ENCODE measurements around the gene ZSWIM3.
"Not testable (repeated sequence)": the region's sequence is repeated elsewhere in the genome, so short reads cannot be mapped to it uniquely, and the experiment has no call there.

The ZSWIM3 gene

DNA sequence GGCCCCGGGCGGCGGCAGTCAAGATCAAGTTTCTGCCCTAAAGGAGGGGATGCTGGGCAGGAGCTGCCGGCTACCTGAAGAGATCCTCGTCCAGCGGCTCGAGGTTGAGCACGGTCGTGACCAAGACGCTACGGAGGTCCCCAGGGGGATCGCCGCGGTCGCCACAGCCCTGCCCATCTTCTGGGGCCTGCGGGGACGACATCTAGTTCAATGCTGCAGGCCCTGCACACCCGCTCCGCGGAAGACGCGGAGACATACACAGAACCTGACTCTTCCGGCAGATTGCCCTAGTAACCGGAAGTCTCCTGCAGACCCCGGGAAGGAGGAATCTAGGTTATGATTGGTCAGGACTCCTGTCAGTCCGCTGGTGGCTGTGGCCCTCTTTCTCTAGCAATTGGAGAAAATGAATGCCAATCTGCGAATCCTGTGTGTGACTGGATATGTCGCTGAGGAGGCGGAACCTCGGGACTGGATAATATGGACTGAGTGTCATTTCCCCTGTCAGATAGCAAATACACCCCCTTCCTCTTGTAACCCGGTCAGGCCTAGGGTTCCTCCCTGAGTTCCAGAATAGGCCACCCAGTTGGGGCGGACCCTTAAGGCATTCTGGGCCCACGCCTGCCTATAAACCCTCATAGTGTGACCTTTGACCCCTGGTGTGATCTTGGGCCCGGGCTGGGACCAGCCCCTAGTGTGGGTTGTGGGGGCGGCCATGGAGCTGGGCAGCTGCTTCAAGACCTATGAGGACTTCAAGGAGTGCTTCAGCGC is at the start of gene ZSWIM3, which contains the start of gene ACOT8:
TSS of gene ZSWIM3 (plus strand) at position 501 of the 768 bp plus-strand sequence. CDS start at position 713, 212 bp downstream.
TSS of gene ACOT8 (minus strand) at position 279 of the 768 bp plus-strand sequence. CDS start at position 202, 77 bp downstream.
- DNase-seq: peak; percentile 100

DNA sequence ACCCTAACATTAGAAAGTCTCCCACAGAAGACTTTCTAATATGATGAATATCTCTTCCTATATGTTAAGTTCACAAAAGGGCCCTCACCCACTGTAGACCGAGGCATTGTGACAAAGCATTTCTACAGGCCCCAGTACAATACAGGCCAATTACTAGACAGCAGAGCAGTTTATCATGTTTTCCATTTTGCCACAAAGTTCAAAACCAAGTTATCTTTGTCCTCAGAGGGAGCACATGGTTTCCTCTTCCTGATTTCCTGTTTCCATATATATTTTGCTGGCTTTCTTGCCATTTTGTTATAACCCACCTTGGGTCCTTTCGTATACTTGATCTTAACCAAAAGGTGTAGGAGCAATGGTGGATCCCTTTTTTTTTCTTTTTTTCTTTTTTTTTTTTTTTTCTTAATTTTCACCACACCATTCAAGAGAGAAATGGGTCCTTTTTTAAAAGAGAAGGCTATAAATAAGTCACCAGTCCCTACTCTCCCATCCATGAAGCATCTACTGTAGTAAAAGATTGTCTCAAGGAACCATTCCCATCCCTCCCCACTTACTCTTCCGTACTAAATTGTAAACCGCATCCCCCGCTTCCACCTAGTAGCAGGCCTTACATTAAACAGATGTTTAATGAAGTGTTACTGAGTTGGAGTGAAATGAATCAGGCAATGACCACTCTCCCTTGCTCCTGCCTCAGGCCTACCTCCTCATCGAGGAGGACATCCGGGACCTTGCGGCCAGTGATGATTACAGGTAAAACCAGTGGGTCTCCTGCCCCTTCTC is 47.0 kb upstream of the ZSWIM3 start:
- no peak for DNase-seq

- peak; percentile 98 for DNase-seq
Measured at GRCh38 chr20:45812157-45813005, 45.0 kb upstream of the ZSWIM3 start, which contains the start of gene UBE2C. Gene UBE2C, plus strand, starts transcription at chr20:45812644. Its CDS starts 52 bp downstream, at chr20:45812696.

DNA sequence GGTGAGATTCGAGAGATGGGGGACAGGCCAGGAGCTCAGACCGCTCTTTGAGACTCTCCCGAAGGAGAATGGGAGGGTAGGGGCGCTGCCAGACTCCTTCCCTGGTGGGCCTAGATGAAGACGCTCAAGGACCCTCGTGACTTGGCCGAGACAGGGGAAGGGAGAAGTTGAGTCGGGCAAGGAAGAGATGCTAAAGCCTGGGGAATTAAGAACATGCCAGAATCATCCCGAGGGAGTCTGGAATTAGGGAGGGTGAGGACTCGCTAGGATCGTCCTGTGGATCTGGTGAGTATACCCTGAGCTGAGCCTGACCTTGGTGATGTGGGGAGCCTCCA is 44.4 kb upstream of the ZSWIM3 start:
- no peak for DNase-seq

GRCh38 chr20:45813489-45813888 is 43.9 kb upstream of the ZSWIM3 start:
- no peak for DNase-seq

- DNase-seq: no peak
Measured at GRCh38 chr20:45814314-45814713, 43.1 kb upstream of the ZSWIM3 start.

- no peak for DNase-seq
Measured at GRCh38 chr20:45816951-45817350, 40.5 kb upstream of the ZSWIM3 start.

GRCh38 chr20:45817376-45818194 is 39.8 kb upstream of the ZSWIM3 start:
- DNase-seq: no peak

DNA sequence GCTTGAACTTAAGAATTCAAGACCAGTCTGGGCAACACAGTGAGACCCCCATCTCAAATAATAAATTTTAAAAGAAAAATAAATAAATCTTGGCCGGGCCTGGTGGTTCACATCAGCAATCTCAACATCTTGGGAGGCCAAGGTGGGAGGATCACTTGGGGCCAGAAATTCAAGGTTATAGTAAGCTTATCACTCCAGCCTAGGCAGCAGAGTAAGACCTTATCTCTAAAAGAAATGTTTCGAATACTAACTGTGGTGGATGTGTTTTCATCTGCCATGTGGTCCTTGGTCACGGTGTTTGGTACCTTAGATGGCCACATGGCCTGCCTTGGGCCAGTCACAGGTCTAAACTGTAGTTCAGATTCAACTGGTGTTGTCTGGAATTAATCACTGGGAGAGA is 39.2 kb upstream of the ZSWIM3 start:
- no peak for DNase-seq

- no peak for DNase-seq
Measured at GRCh38 chr20:45819466-45819865, 37.9 kb upstream of the ZSWIM3 start.

DNA sequence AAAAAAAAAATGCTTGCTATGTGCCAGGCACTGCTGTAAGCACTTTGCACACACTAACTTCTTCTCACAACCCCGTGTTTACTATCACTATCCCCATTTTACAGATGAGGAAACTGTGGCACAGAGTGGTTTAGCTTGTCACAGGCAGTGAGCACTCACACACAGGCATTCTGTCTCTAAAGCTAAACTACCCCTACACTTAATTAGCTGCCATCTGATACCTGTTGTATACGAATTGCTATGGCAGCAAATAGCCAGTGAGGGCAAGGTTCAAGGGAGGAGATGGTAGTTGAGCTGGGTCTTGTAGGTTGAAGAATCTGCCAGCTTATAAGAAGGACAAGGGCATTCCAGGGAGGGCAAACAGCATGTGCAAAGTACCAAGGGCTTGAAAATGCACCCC is 35.5 kb upstream of the ZSWIM3 start:
- DNase-seq: no peak

DNA sequence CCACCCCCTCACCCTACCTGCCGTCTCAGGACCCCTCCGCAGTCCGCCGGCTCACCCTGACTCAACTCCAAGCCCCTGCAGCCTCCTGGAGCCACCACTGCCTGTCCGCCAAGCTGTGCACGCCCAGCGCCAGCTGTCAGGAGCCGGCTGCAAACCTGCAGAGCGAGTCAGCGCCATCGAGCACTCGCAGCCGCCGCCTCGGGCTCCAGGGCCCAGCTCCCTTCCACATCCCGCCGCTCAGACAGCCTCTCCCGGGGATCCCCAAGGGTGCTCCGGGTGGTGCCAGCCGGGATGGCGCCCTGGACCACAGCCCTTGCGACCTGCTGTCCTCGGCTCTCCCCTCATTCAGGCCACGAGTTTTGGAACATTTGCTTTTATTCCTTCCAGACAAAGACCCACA is 34.6 kb upstream of the ZSWIM3 start:
- DNase-seq: no peak

DNA sequence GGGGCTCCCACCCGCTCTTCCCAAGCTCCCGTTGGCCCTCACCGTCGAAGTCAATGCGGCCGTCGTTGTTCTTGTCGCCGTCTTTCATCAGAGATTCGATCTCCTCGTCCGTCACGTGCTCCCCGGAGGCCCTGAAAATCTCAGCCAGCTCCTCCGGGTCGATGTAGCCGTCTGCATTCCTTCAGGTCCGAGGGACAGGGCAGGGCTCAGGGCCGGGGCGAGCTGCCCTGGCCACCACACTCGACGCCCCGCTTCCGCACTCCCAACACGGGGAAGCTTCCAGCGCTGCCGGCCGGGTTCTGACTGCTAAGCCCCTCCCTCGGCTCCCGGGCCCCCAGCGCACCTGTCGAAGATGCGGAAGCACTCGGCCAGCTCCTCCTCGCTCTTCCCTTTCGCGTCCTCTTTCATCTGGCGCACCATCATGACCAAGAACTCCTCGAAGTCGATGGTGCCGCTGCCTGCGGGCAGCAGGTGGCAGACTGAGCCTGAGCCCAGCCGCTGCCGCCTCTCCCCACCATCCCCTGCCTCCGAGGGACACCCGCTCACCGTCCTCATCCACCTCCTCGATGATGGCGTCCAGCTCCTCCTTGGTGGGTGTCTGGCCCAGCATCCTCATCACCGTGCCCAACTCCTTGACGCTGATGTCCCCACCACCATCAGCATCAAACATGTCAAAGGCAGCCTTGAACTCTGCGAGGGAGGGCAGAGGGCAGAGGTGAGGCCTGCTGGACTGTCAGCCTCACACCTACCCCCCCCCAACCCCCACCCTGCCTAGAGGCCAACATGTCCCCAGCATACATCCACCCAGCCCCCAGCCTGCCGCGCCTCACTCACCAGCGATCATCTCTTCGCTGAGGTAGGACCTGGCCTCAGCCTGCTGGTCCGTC is 33.2 kb upstream of the ZSWIM3 start:
- peak; percentile 60 for DNase-seq

DNA sequence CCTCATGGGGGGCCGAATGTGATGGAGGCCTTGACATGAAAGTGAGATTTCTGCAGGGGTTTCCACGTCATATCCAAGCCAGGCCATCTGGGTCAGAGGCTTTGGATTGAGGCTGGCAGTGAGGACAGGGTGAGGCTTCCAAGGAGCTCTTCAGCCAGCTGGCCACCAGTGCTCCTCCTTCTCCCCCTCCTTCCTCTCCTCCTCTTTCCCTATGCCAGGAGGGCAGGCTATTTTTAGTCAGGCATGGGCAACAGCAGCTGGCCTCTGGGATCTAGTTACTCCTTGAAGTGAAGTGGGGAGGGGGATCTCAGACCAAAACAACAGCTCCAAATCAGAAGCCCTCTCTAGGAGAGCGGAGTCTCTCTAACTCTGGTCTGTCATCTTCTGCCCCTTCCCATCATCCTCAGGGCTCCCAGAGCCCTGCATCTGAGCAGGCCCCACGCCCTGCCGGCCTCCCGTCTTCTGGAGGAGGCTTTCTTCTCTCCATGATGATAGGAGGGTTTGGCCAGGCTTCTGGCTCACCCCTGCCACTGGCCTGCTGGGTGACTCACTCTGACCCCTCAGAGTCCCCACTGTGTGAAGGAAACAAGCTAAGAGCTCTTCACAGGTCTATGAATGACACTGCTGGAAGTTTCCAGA is 30.9 kb upstream of the ZSWIM3 start:
- DNase-seq: no peak

- no peak for DNase-seq
Measured at GRCh38 chr20:45827030-45827652, 30.3 kb upstream of the ZSWIM3 start, which contains the start of gene TNNC2. Gene TNNC2, minus strand, starts transcription at chr20:45827312. Its CDS starts 64 bp downstream, at chr20:45827248.

DNA sequence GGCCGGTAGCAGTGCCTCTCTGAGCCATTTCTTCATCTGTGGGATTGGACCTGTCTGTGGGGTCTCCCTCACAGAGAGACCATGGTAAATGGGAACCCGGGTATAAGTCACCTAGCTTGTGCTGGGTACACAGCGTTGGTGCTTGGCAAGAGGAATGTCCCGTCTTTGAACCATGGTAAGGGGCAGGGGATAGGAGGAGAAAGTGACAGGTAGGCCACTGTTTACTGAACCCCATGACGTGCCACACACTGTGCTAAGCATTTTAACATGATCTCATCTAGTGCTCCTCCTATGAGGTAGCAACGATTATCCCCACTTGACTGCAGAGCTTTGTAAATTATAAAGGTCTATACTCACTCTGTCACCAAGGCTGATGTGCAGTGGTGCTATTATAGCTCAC is 29.7 kb upstream of the ZSWIM3 start:
- DNase-seq: no peak

GRCh38 chr20:45828589-45828988 is 28.8 kb upstream of the ZSWIM3 start:
- DNase-seq: no peak

GRCh38 chr20:45829673-45830106 is 27.7 kb upstream of the ZSWIM3 start:
- DNase-seq: not testable (repeated sequence)

GRCh38 chr20:45832619-45833018 is 24.8 kb upstream of the ZSWIM3 start:
- no peak for DNase-seq

Data from CD4-positive, alpha-beta T cell treated with Interleukin-17A for 1 hour (primary cell).